ENCODE measurements around the gene FRMD4A. TPM values are rescaled to one million over a fixed set of nuclear protein-coding genes. Genes with fewer than 3 reads are reported as not detected.

The FRMD4A gene
- total RNA-seq, 1 experiment from 2014 or later, result 19.6 TPM

DNA sequence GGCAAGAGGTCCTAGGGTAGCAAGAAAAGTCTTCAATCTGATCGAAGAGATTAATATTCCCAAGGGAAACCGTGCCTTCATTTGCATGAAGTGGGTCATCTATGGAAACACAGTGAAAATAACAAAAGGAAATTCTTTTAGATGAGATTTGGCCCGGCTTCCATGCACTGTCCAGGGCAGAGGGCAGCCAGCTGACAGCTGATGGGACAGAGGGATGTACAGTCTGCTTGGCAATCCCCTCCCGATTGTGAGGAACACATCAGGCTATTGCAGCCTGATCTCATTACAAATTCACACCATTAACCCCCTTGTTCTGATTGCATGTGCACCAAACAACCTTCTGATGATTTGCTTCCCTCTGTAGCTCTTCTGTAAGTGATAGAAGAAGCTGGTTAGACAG, 105.3 kb downstream of the FRMD4A start:
- Histone ChIP-seq H3K56ac (ENCODE audit: insufficient read length, low read depth, low read length) (no peak overlapping the region), H2BK12ac (ENCODE audit: insufficient read length, low read depth, low read length) (no peak overlapping the region), H4K91ac (ENCODE audit: insufficient read length, low read depth, low read length) (no peak overlapping the region), H3K4ac (ENCODE audit: low read depth, low read length) (no peak overlapping the region), H3K79me1 (ENCODE audit: insufficient read depth, low read depth, low read length, poor library complexity, severe bottlenecking) (no peaks in the 10 kb centered on the region), H3K9ac (ENCODE audit: extremely low read depth, insufficient read length, low read length) (no peak overlapping the region), H2BK5ac (ENCODE audit: insufficient read length, low read length) (no peak overlapping the region), H3K27ac (ENCODE audit: insufficient read length, low read depth, low read length) (no peak overlapping the region), H2BK20ac (ENCODE audit: low read depth, low read length, poor library complexity, severe bottlenecking) (no peak overlapping the region), H2BK120ac (ENCODE audit: low read depth, low read length, poor library complexity, severe bottlenecking) (no peak overlapping the region), H3K9me3 (ENCODE audit: control insufficient read depth, low read depth, low read length) (no peaks in the 10 kb centered on the region), H4K8ac (replicated peaks; ENCODE audit: insufficient read length, low read depth, low read length) (no peak overlapping the region), H2BK15ac (ENCODE audit: low read depth, low read length) (no peak overlapping the region), H2AK5ac (ENCODE audit: insufficient read length, low read length) (no peak overlapping the region), H3T11ph (ENCODE audit: low read length) (no peak overlapping the region), H3K23me2 (ENCODE audit: insufficient read length, low read depth, low read length, poor library complexity, severe bottlenecking) (no peaks in the 10 kb centered on the region), H3K4me2 (ENCODE audit: insufficient read depth, insufficient read length, low read length) (no peak overlapping the region), H3K27me3 (ENCODE audit: insufficient read depth, low read length) (no peaks in the 10 kb centered on the region), H4K20me1 (ENCODE audit: control insufficient read depth, insufficient read depth, insufficient read length) (no peaks in the 10 kb centered on the region), H3K23ac (ENCODE audit: insufficient read length, low read depth, low read length) (no peak overlapping the region), H3K14ac (ENCODE audit: insufficient read depth, low read length) (no peak overlapping the region), H3K18ac (ENCODE audit: insufficient read length, low read depth, low read length) (no peak overlapping the region), H2AFZ (ENCODE audit: low read length) (no peak overlapping the region), H3K79me2 (ENCODE audit: insufficient read depth, low read length) (no peaks in the 10 kb centered on the region), H3K4me1 (ENCODE audit: insufficient read depth, low read length) (no peaks in the 10 kb centered on the region), H4K5ac (ENCODE audit: insufficient read length, low read depth, low read length) (no peak overlapping the region)
- Mint-ChIP-seq H3K9me3 (no peaks in the 10 kb centered on the region), H3K27me3 (ENCODE audit: low read depth) (no peaks in the 10 kb centered on the region), H3K4me3 (no peak overlapping the region), H3K36me3 (ENCODE audit: insufficient read depth in 1 of 3, low read depth in 3 of 3) (no peaks in the 10 kb centered on the region), H3K4me1 (no peaks in the 10 kb centered on the region), H3K27ac (no peak overlapping the region)
- no peak for DNase-seq
- TF ChIP-seq, protein P1, sequence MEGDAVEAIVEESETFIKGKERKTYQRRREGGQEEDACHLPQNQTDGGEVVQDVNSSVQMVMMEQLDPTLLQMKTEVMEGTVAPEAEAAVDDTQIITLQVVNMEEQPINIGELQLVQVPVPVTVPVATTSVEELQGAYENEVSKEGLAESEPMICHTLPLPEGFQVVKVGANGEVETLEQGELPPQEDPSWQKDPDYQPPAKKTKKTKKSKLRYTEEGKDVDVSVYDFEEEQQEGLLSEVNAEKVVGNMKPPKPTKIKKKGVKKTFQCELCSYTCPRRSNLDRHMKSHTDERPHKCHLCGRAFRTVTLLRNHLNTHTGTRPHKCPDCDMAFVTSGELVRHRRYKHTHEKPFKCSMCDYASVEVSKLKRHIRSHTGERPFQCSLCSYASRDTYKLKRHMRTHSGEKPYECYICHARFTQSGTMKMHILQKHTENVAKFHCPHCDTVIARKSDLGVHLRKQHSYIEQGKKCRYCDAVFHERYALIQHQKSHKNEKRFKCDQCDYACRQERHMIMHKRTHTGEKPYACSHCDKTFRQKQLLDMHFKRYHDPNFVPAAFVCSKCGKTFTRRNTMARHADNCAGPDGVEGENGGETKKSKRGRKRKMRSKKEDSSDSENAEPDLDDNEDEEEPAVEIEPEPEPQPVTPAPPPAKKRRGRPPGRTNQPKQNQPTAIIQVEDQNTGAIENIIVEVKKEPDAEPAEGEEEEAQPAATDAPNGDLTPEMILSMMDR (conservative IDR thresholded peaks at IDR 0.05), result no peak
- WGBS (ENCODE audit: extremely low coverage, insufficient read length, low lambda C conversion rate), result no CpG with 5 or more reads among the region's 4 CpGs

All from H9 (cell line).